Measurements from ENCODE around the gene PARK7.

The PARK7 gene

GRCh38 chr1:8015809-8016165, 54.3 kb downstream of the PARK7 start:
- H3K4me3 ChIP-seq (ENCODE audit: control insufficient read depth in 1 of 7, extremely low read depth in 1 of 7, insufficient read depth in 4 of 7, low read depth in 2 of 7, low read length in 6 of 7) = no peak overlapping the region
- POLR2A ChIA-PET = no interaction called here
- DNase-seq = no peak
- peaks cover 8 to 18% (median 11%) of the 10 kb centered on the region in 5 experiments for H3K27me3 ChIP-seq (replicated peaks in 2 of 5; ENCODE audit: control insufficient read depth in 4 of 5, insufficient read depth in 5 of 5, low read length in 4 of 5)
- CTCF ChIA-PET = interaction anchor here (0.8 to 10.4 kb wide), 20 partner anchors 9 to 352 kb away, joined by 3 to 108 read pairs (median 4); partner anchors contain the start of gene SLC45A1
- no peak overlapping the region for H3K27ac ChIP-seq (ENCODE audit: insufficient read depth in 1 of 2, low read depth in 1 of 2, low read length in 2 of 2, poor library complexity in 1 of 2, severe bottlenecking in 2 of 2)
- no peaks in the 10 kb centered on the region for H3K9me3 ChIP-seq (ENCODE audit: control extremely low read depth in 1 of 5, control insufficient read depth in 4 of 5, insufficient read depth in 2 of 5, low read depth in 1 of 5, low read length in 4 of 5)
- WGBS (ENCODE audit: insufficient coverage) = 100% methylated on average over 1 of the region's 2 CpGs
- no peaks in the 10 kb centered on the region for H3K36me3 ChIP-seq (ENCODE audit: control insufficient read depth in 4 of 4, insufficient read depth in 4 of 4, low read length in 3 of 4)
- no peaks in the 10 kb centered on the region for H3K4me1 ChIP-seq (ENCODE audit: control extremely low read depth in 1 of 4, control insufficient read depth in 4 of 4, insufficient read depth in 4 of 4, low read length in 3 of 4)

- POLR2A ChIA-PET = no interaction called here
- CTCF ChIA-PET = interaction anchor here (0.8 to 10.4 kb wide), 16 partner anchors 8 to 347 kb away, joined by 3 to 108 read pairs (median 4); partner anchors contain the start of gene SLC45A1
- Histone ChIP-seq H3K36me3 (ENCODE audit: control insufficient read depth in 4 of 4, insufficient read depth in 4 of 4, low read length in 3 of 4) (no peaks in the 10 kb centered on the region), H3K27me3 (replicated peaks in 2 of 5; ENCODE audit: control insufficient read depth in 4 of 5, insufficient read depth in 5 of 5, low read length in 4 of 5) (peaks cover 8 to 18% (median 11%) of the 10 kb centered on the region in 5 experiments), H3K4me3 (ENCODE audit: control insufficient read depth in 1 of 7, extremely low read depth in 1 of 7, insufficient read depth in 4 of 7, low read depth in 2 of 7, low read length in 6 of 7) (no peak overlapping the region), H3K9me3 (ENCODE audit: control extremely low read depth in 1 of 5, control insufficient read depth in 4 of 5, insufficient read depth in 2 of 5, low read depth in 1 of 5, low read length in 4 of 5) (no peaks in the 10 kb centered on the region), H3K4me1 (ENCODE audit: control extremely low read depth in 1 of 4, control insufficient read depth in 4 of 4, insufficient read depth in 4 of 4, low read length in 3 of 4) (no peaks in the 10 kb centered on the region), H3K27ac (ENCODE audit: insufficient read depth in 1 of 2, low read depth in 1 of 2, low read length in 2 of 2, poor library complexity in 1 of 2, severe bottlenecking in 2 of 2) (no peak overlapping the region)
- no CpG with 5 or more reads among the region's 4 CpGs for WGBS (ENCODE audit: insufficient coverage)
- DNase-seq = peak in 2 of 3 donors; percentile 28 to 47
These were observed 54.8 kb downstream of the PARK7 start for GRCh38 chr1:8016210-8016894.

- Histone ChIP-seq H3K36me3 (ENCODE audit: control insufficient read depth in 4 of 4, insufficient read depth in 4 of 4, low read length in 3 of 4) (no peaks in the 10 kb centered on the region), H3K9me3 (ENCODE audit: control extremely low read depth in 1 of 5, control insufficient read depth in 4 of 5, insufficient read depth in 2 of 5, low read depth in 1 of 5, low read length in 4 of 5) (no peaks in the 10 kb centered on the region), H3K4me1 (ENCODE audit: control extremely low read depth in 1 of 4, control insufficient read depth in 4 of 4, insufficient read depth in 4 of 4, low read length in 3 of 4) (no peaks in the 10 kb centered on the region), H3K27me3 (replicated peaks in 2 of 5; ENCODE audit: control insufficient read depth in 4 of 5, insufficient read depth in 5 of 5, low read length in 4 of 5) (peaks cover 8 to 21% (median 14%) of the 10 kb centered on the region in 5 experiments), H3K4me3 (ENCODE audit: control insufficient read depth in 1 of 7, extremely low read depth in 1 of 7, insufficient read depth in 4 of 7, low read depth in 2 of 7, low read length in 6 of 7) (no peak overlapping the region), H3K27ac (ENCODE audit: insufficient read depth in 1 of 2, low read depth in 1 of 2, low read length in 2 of 2, poor library complexity in 1 of 2, severe bottlenecking in 2 of 2) (no peak overlapping the region)
- CTCF ChIA-PET = interaction anchor here (0.9 to 10.4 kb wide), 8 partner anchors 9 to 333 kb away, joined by 3 to 108 read pairs (median 5); no protein-coding TSS in a partner anchor
- POLR2A ChIA-PET = no interaction called here
- no peak for DNase-seq
These were observed 55.4 kb downstream of the PARK7 start for GRCh38 chr1:8016895-8017241.

- DNase-seq = no peak
- no peak overlapping the region for H3K4me3 ChIP-seq (ENCODE audit: control insufficient read depth in 1 of 7, extremely low read depth in 1 of 7, insufficient read depth in 4 of 7, low read depth in 2 of 7, low read length in 6 of 7)
- no peaks in the 10 kb centered on the region for H3K36me3 ChIP-seq (ENCODE audit: control insufficient read depth in 4 of 4, insufficient read depth in 4 of 4, low read length in 3 of 4)
- no peaks in the 10 kb centered on the region for H3K4me1 ChIP-seq (ENCODE audit: control extremely low read depth in 1 of 4, control insufficient read depth in 4 of 4, insufficient read depth in 4 of 4, low read length in 3 of 4)
- WGBS (ENCODE audit: insufficient coverage) = 86% methylated on average over 2 of the region's 5 CpGs
- ChIA-PET CTCF (interaction anchor here (0.6 to 10.4 kb wide), 13 partner anchors 10 to 351 kb away, joined by 3 to 108 read pairs (median 4); no protein-coding TSS in a partner anchor), POLR2A (interaction anchor here (0.6 kb wide), 1 partner anchor 299 kb away, joined by 3 read pairs; no protein-coding TSS in a partner anchor)
- H3K27me3 ChIP-seq (replicated peaks in 2 of 5; ENCODE audit: control insufficient read depth in 4 of 5, insufficient read depth in 5 of 5, low read length in 4 of 5) = peaks cover 11 to 26% (median 14%) of the 10 kb centered on the region in 5 experiments
- H3K27ac ChIP-seq (ENCODE audit: insufficient read depth in 1 of 2, low read depth in 1 of 2, low read length in 2 of 2, poor library complexity in 1 of 2, severe bottlenecking in 2 of 2) = no peak overlapping the region
- H3K9me3 ChIP-seq (ENCODE audit: control extremely low read depth in 1 of 5, control insufficient read depth in 4 of 5, insufficient read depth in 2 of 5, low read depth in 1 of 5, low read length in 4 of 5) = no peaks in the 10 kb centered on the region
These were observed 56.1 kb downstream of the PARK7 start for GRCh38 chr1:8017495-8018197.

- H3K27me3 ChIP-seq (replicated peaks in 2 of 5; ENCODE audit: control insufficient read depth in 4 of 5, insufficient read depth in 5 of 5, low read length in 4 of 5) = peaks cover 11 to 33% (median 17%) of the 10 kb centered on the region in 5 experiments
- no peaks in the 10 kb centered on the region for H3K36me3 ChIP-seq (ENCODE audit: control insufficient read depth in 4 of 4, insufficient read depth in 4 of 4, low read length in 3 of 4)
- H3K4me1 ChIP-seq (ENCODE audit: control extremely low read depth in 1 of 4, control insufficient read depth in 4 of 4, insufficient read depth in 4 of 4, low read length in 3 of 4) = no peaks in the 10 kb centered on the region
- POLR2A ChIA-PET = interaction anchor here (0.6 kb wide), 1 partner anchor 298 kb away, joined by 3 read pairs; no protein-coding TSS in a partner anchor
- DNase-seq = no peak
- H3K4me3 ChIP-seq (ENCODE audit: control insufficient read depth in 1 of 7, extremely low read depth in 1 of 7, insufficient read depth in 4 of 7, low read depth in 2 of 7, low read length in 6 of 7) = no peak overlapping the region
- CTCF ChIA-PET = interaction anchor here (0.6 to 10.4 kb wide), 10 partner anchors 8 to 1310 kb away, joined by 3 to 108 read pairs (median 4); no protein-coding TSS in a partner anchor
- no peak overlapping the region for H3K27ac ChIP-seq (ENCODE audit: insufficient read depth in 1 of 2, low read depth in 1 of 2, low read length in 2 of 2, poor library complexity in 1 of 2, severe bottlenecking in 2 of 2)
- no peaks in the 10 kb centered on the region for H3K9me3 ChIP-seq (ENCODE audit: control extremely low read depth in 1 of 5, control insufficient read depth in 4 of 5, insufficient read depth in 2 of 5, low read depth in 1 of 5, low read length in 4 of 5)
- WGBS (ENCODE audit: insufficient coverage) = 96% methylated on average over 2 of the region's 3 CpGs
These were observed 57.1 kb downstream of the PARK7 start for GRCh38 chr1:8018492-8019228.

- no peak overlapping the region for H3K27ac ChIP-seq (ENCODE audit: insufficient read depth in 1 of 2, low read depth in 1 of 2, low read length in 2 of 2, poor library complexity in 1 of 2, severe bottlenecking in 2 of 2)
- H3K9me3 ChIP-seq (ENCODE audit: control extremely low read depth in 1 of 5, control insufficient read depth in 4 of 5, insufficient read depth in 2 of 5, low read depth in 1 of 5, low read length in 4 of 5) = no peaks in the 10 kb centered on the region
- 91% methylated on average over 4 of the region's 5 CpGs for WGBS (ENCODE audit: insufficient coverage)
- ChIA-PET CTCF (interaction anchor here (1.0 to 10.4 kb wide), 8 partner anchors 11 to 350 kb away, joined by 3 to 108 read pairs (median 4); no protein-coding TSS in a partner anchor), POLR2A (no interaction called here)
- H3K36me3 ChIP-seq (ENCODE audit: control insufficient read depth in 4 of 4, insufficient read depth in 4 of 4, low read length in 3 of 4) = no peaks in the 10 kb centered on the region
- no peak for DNase-seq
- no peak overlapping the region for H3K4me3 ChIP-seq (ENCODE audit: control insufficient read depth in 1 of 7, extremely low read depth in 1 of 7, insufficient read depth in 4 of 7, low read depth in 2 of 7, low read length in 6 of 7)
- peaks cover 12 to 38% (median 22%) of the 10 kb centered on the region in 5 experiments for H3K27me3 ChIP-seq (replicated peaks in 2 of 5; ENCODE audit: control insufficient read depth in 4 of 5, insufficient read depth in 5 of 5, low read length in 4 of 5)
- no peaks in the 10 kb centered on the region for H3K4me1 ChIP-seq (ENCODE audit: control extremely low read depth in 1 of 4, control insufficient read depth in 4 of 4, insufficient read depth in 4 of 4, low read length in 3 of 4)
These were observed 57.7 kb downstream of the PARK7 start for GRCh38 chr1:8019229-8019620.
